HepG2 (cell line): ENCODE measurements around the gene SEPTIN10. TPM values are rescaled to one million over a fixed set of nuclear protein-coding genes. Genes with fewer than 3 reads are reported as not detected.

Experiments
- ARNT2 ChIP-seq: sonication (generic); formaldehyde crosslinking; IDR thresholded peaks from 2 replicates; pipeline ENCODE4 v1.8.0; 2022; ENCODE audit warnings: mild to moderate bottlenecking, low read depth, missing genetic modification reagents, moderate library complexity
- CBX1 ChIP-seq: IDR thresholded peaks from one replicate; pipeline ENCODE4 v1.6.1; 2016; ENCODE audit warnings: antibody characterized with exemption, low read depth
- CREB3 ChIP-seq: sonication (generic); formaldehyde crosslinking; IDR thresholded peaks from 2 replicates; pipeline ENCODE4 v1.5.0; 2020; ENCODE audit warnings: missing genetic modification reagents
- DBP ChIP-seq: sonication (generic); formaldehyde crosslinking; IDR thresholded peaks from 2 replicates; pipeline ENCODE4 v1.4.0; 2020; ENCODE audit warnings: missing genetic modification reagents; ENCODE audit errors: not compliant biosample characterization
- GPBP1L1 ChIP-seq: sonication (generic); formaldehyde crosslinking; IDR thresholded peaks from 2 replicates; pipeline ENCODE4 v1.5.0; 2020; ENCODE audit warnings: mild to moderate bottlenecking, missing genetic modification reagents
- GRHL1 ChIP-seq: sonication (generic); formaldehyde crosslinking; conservative IDR thresholded peaks from 2 replicates; pipeline ENCODE4 v1.8.0; 2022; ENCODE audit warnings: missing genetic modification reagents
- SP1 ChIP-seq, 2 experiments: fragments of 450-650 bp in 1 of 2; sonication (generic) in 1 of 2; formaldehyde crosslinking in 1 of 2; IDR thresholded peaks; 2 replicates each; pipeline versions ENCODE4 v1.4.0 to v1.6.1; 2016 to 2020; ENCODE audit warnings: missing genetic modification reagents in 1 of 2
- TAF1 ChIP-seq: sonication (generic); formaldehyde crosslinking; IDR thresholded peaks from 2 replicates; pipeline ENCODE4 v1.4.0; 2020; ENCODE audit warnings: missing genetic modification reagents
- TEAD3 ChIP-seq: optimal IDR thresholded peaks from 2 replicates; pipeline ENCODE3; 2016; ENCODE audit warnings: borderline replicate concordance
- ZBTB49 ChIP-seq: sonication (generic); formaldehyde crosslinking; IDR thresholded peaks from 2 replicates; pipeline ENCODE4 v1.4.0; 2020; ENCODE audit warnings: missing genetic modification reagents, borderline replicate concordance
- ZMAT3 ChIP-seq: sonication (generic); formaldehyde crosslinking; conservative IDR thresholded peaks from 2 replicates; pipeline ENCODE4 v1.7.0; 2021; ENCODE audit warnings: missing genetic modification reagents
- ZNF251 ChIP-seq: sonication (generic); formaldehyde crosslinking; IDR thresholded peaks from 2 replicates; pipeline ENCODE4 v1.9.0; 2021; ENCODE audit warnings: mild to moderate bottlenecking, missing genetic modification reagents
- ZNF451 ChIP-seq: sonication (generic); formaldehyde crosslinking; IDR thresholded peaks from 2 replicates; pipeline ENCODE4 v1.5.0; 2020; ENCODE audit warnings: mild to moderate bottlenecking, missing genetic modification reagents
- ZNF724P ChIP-seq: sonication (generic); formaldehyde crosslinking; IDR thresholded peaks from 2 replicates; pipeline ENCODE4 v1.8.0; 2022; ENCODE audit warnings: missing genetic modification reagents, borderline replicate concordance
- ZNF749 ChIP-seq: sonication (generic); formaldehyde crosslinking; IDR thresholded peaks from 2 replicates; pipeline ENCODE4 v1.8.0; 2022; ENCODE audit warnings: mild to moderate bottlenecking, missing genetic modification reagents, moderate library complexity, borderline replicate concordance
- ZNF784 ChIP-seq: sonication (generic); formaldehyde crosslinking; IDR thresholded peaks from 2 replicates; pipeline ENCODE4 v1.5.1; 2020; ENCODE audit warnings: missing genetic modification reagents, mild to moderate bottlenecking, borderline replicate concordance
- ZSCAN12 ChIP-seq: sonication (generic); formaldehyde crosslinking; IDR thresholded peaks from 2 replicates; pipeline ENCODE4 v1.9.0; 2021; ENCODE audit warnings: mild to moderate bottlenecking, missing genetic modification reagents
- polyA plus RNA-seq, 8 experiments: library from polyadenylated mRNA; depleted of rRNA in 3 of 8; stranded (reverse) in 7 of 8; unstranded in 1 of 8; fragments of >200 nt; fragmentation: Illumina TruSeq in 4 of 8; extraction: Trizol in 4 of 8; gene quantifications; 2 replicates each; pipeline versions ENCODE4 v1.2.1 to v1.2.3, GENCODE V29; 2011 to 2016; ENCODE audit warnings: low read depth in 4 of 8, missing spikeins in 1 of 8, mixed read lengths in 1 of 8; ENCODE audit not compliant: insufficient read depth in 1 of 8
- total RNA-seq, 5 experiments: library from RNA; depleted of rRNA; stranded (reverse); fragments of >200 nt; fragmentation: Illumina TruSeq; extraction: Trizol; gene quantifications; 2 replicates each; pipeline ENCODE4 v1.2.3, GENCODE V29; 2016; ENCODE audit warnings: low read depth in 1 of 5

The SEPTIN10 gene
- total and polyA plus RNA-seq, 2 of the 13 experiments (the other 11 are each of a cell fraction or from before 2014, with no cell fraction given) = 45.8 to 67.5 TPM

GRCh38 chr2:109637749-109638570, 24.2 kb upstream of the SEPTIN10 start (continued):
- TF ChIP-seq CREB3 (CRISPR knock-in tag) (no peak), ZNF749 (no peak), GRHL1 (no peak), ZBTB49 (CRISPR knock-in tag) (no peak), GPBP1L1 (CRISPR knock-in tag) (no peak), ZNF784 (CRISPR knock-in tag) (no peak), CBX1 (no peak), SP1 (IDR thresholded peaks at IDR 0.05) (no peak), SP1 (CRISPR knock-in tag; IDR thresholded peaks at IDR 0.05) (no peak), DBP (CRISPR knock-in tag) (peak; percentile 47), ARNT2 (CRISPR knock-in tag) (no peak), ZNF724P (CRISPR knock-in tag) (no peak), TAF1 (CRISPR knock-in tag) (no peak), TEAD3 (CRISPR knock-in tag) (peak; percentile 57), ZSCAN12 (CRISPR knock-in tag) (no peak; the same call in 1 of the 2 replicates), ZNF451 (CRISPR knock-in tag) (no peak), ZNF251 (CRISPR knock-in tag) (no peak), ZMAT3 (CRISPR knock-in tag) (0 out of 2 replicates have a peak, but pooled peaks have one; percentile 24)
